T-helper 2 cell (primary cell): Measurements from ENCODE around the gene PMPCB.
A peak's percentile ranks its signal among the peaks of the same experiment; 100 is the strongest.

ENCODE experiments used
- DNase-seq, 5 experiments: peaks; one replicate each; pipeline versions ENCODE4 v3.0.0 to v3.0.0-alpha.2; 2012 to 2022

The PMPCB gene

GRCh38 chr7:103336761-103337160 lies 39.5 kb downstream of the PMPCB start:
- DNase-seq = no peak

GRCh38 chr7:103338864-103339263 lies 41.6 kb downstream of the PMPCB start:
- no peak for DNase-seq

GRCh38 chr7:103341466-103341865 lies 44.2 kb downstream of the PMPCB start:
- DNase-seq = no peak

- no peak for DNase-seq
Measured at GRCh38 chr7:103343332-103343731, 46.1 kb downstream of the PMPCB start.

- DNase-seq = peak in 3 of 5 experiments; percentile 12 to 60 (median 14)
Measured at GRCh38 chr7:103343758-103344452, 46.7 kb downstream of the PMPCB start.

- DNase-seq = peak; percentile 59 to 96 (median 81)
Measured at GRCh38 chr7:103344453-103345149, 47.4 kb downstream of the PMPCB start, which contains the start of gene DNAJC2. Gene DNAJC2 (minus strand): TSS chr7:103344767. CDS start chr7:103344622, 145 bp downstream.

- DNase-seq = no peak
Measured at GRCh38 chr7:103346396-103346795, 49.2 kb downstream of the PMPCB start.

- peak; percentile 39 to 95 (median 74) for DNase-seq
Measured at GRCh38 chr7:103347507-103348267, 50.5 kb downstream of the PMPCB start, which contains the start of gene PSMC2. Gene PSMC2 (plus strand): TSS chr7:103347643. CDS start chr7:103347712, 69 bp downstream.

GRCh38 chr7:103348452-103348851 lies 51.2 kb downstream of the PMPCB start:
- DNase-seq = peak in 1 of 5 experiments; percentile 40

- no peak for DNase-seq
Measured at GRCh38 chr7:103348959-103349358, 51.7 kb downstream of the PMPCB start.

GRCh38 chr7:103349805-103350204 lies 52.6 kb downstream of the PMPCB start:
- peak in 1 of 5 experiments; percentile 26 for DNase-seq
